Tibial artery (tissue), 4 donors: ENCODE measurements around the gene SHC2.
"Not testable (repeated sequence)": the region's sequence is repeated elsewhere in the genome, so short reads cannot be mapped to it uniquely, and the experiment has no call there.

Experiments
- DNase-seq, 2 donors: peaks; one replicate each; pipeline ENCODE4 v3.0.0-alpha.2; 2019
- H3K27ac ChIP-seq, 2 donors: fragments of 200-600 bp; sonication (generic) in 1 of 2; 1 replicate in 1 of 2; 2 replicates in 1 of 2; pipeline ENCODE4 v1.5.1; 2018 to 2019; ENCODE audit warnings: mild to moderate bottlenecking in 1 of 2
- H3K27me3 ChIP-seq, 2 donors: fragments of 200-600 bp; sonication (generic) in 1 of 2; one replicate each; pipeline versions ENCODE4 v1.5.1 to v1.6.0; 2016 to 2019
- H3K36me3 ChIP-seq, 3 donors: fragments of 200-600 bp; sonication (generic) in 2 of 3; one replicate each; pipeline ENCODE4 v1.5.1; 2016 to 2019; ENCODE audit warnings: mild to moderate bottlenecking in 2 of 3
- H3K4me1 ChIP-seq, 4 donors: fragments of 200-600 bp; sonication (generic) in 2 of 4; 1 replicate in 3 of 4; 2 replicates in 1 of 4; pipeline ENCODE4 v1.5.1; 2016 to 2019
- H3K4me3 ChIP-seq, 2 donors: fragments of 200-600 bp; sonication (generic) in 1 of 2; 1 replicate in 1 of 2; 2 replicates in 1 of 2; pipeline ENCODE4 v1.5.1; 2018 to 2019; ENCODE audit warnings: mild to moderate bottlenecking in 2 of 2
- H3K9me3 ChIP-seq, 3 donors: fragments of 200-600 bp; sonication (generic) in 1 of 3; one replicate each; pipeline ENCODE4 v1.5.1; 2016 to 2019
- intact Hi-C: fragments of 100-400 bp; cut with DNase I; formaldehyde crosslinking; loops from one replicate; pipeline ENCODE4 v1.15.0; 2023; ENCODE audit warnings: low total_unique reads
- TF ChIP-seq, protein P1 (sequence below), 2 experiments: fragments of 200-600 bp in 1 of 2; fragments of 450-650 bp in 1 of 2; IDR thresholded peaks; one replicate each; pipeline ENCODE4 v1.5.1; 2017 to 2019; ENCODE audit warnings: antibody characterized with exemption in 2 of 2, mild to moderate bottlenecking in 1 of 2, moderate library complexity in 1 of 2

SHC2 gene

DNA sequence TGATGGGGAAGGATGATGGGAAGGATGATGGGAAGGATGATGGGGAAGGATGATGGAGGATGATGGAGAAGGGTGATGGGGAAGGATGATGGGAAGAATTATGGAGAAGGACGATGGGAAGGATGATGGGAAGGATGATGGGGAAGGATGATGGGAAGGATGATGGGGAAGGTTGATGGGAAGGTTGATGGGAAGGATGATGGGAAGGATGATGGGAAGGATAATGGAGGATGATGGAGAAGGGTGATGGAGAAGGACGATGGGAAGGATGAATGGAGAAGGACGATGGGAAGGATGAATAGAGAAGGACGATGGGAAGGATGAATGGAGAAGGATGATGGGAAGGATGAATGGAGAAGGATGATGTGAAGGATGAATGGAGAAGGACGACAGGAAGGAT, 65.4 kb downstream of the SHC2 start:
- no peak overlapping the region for H3K4me3 ChIP-seq
- no peak overlapping the region for H3K27ac ChIP-seq
- H3K36me3 ChIP-seq: no peaks in the 10 kb centered on the region
- H3K9me3 ChIP-seq: no peaks in the 10 kb centered on the region
- intact Hi-C loops: no loop called here
- H3K4me1 ChIP-seq: no peaks in the 10 kb centered on the region
- DNase-seq: no peak
- TF ChIP-seq, protein P1, sequence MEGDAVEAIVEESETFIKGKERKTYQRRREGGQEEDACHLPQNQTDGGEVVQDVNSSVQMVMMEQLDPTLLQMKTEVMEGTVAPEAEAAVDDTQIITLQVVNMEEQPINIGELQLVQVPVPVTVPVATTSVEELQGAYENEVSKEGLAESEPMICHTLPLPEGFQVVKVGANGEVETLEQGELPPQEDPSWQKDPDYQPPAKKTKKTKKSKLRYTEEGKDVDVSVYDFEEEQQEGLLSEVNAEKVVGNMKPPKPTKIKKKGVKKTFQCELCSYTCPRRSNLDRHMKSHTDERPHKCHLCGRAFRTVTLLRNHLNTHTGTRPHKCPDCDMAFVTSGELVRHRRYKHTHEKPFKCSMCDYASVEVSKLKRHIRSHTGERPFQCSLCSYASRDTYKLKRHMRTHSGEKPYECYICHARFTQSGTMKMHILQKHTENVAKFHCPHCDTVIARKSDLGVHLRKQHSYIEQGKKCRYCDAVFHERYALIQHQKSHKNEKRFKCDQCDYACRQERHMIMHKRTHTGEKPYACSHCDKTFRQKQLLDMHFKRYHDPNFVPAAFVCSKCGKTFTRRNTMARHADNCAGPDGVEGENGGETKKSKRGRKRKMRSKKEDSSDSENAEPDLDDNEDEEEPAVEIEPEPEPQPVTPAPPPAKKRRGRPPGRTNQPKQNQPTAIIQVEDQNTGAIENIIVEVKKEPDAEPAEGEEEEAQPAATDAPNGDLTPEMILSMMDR (IDR thresholded peaks at IDR 0.05): no peak
- H3K27me3 ChIP-seq: peaks cover 0 to 8% of the 10 kb centered on the region in 2 donors

DNA sequence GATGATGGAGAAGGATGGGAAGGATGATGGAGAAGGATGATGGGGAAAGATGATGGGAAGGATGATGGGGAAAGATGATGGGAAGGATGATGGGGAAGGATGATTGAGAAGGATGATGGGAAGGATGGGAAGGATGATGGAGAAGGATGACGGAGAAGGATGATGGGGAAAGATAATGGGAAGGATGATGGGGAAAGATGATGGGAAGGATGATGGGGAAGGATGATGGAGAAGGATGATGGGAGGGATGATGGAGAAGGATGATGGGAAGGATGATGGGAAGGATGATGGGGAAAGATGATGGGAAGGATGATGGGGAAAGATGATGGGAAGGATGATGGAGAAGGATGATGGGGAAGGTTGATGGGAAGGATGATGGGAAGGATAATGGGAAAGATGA, 66.0 kb downstream of the SHC2 start:
- H3K27ac ChIP-seq, H3K4me1 ChIP-seq, H3K36me3 ChIP-seq, H3K4me3 ChIP-seq, DNase-seq, H3K9me3 ChIP-seq, intact Hi-C loops: not testable (repeated sequence)
- H3K27me3 ChIP-seq: peaks cover 0 to 14% of the 10 kb centered on the region in 2 donors

DNA sequence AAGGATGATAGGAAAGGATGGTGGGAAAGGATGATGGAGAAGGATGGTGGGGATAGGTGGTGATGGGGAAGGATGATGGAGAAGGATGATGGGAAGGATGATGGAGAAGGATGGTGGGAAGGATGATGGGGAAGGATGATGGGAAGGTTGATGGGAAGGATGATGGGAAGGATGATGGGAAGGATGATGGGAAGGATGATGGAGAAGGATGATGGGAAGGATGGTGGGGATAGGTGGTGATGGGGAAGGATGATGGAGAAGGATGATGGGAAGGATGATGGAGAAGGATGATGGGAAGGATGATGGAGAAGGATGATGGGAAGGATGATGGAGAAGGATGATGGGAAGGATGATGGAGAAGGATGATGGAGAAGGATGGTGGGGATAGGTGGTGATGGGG, 67.3 kb downstream of the SHC2 start:
- H3K4me1 ChIP-seq, H3K9me3 ChIP-seq, H3K27ac ChIP-seq, H3K4me3 ChIP-seq, intact Hi-C loops, DNase-seq, H3K36me3 ChIP-seq: not testable (repeated sequence)
- peaks cover 0 to 20% of the 10 kb centered on the region in 2 donors for H3K27me3 ChIP-seq

DNA sequence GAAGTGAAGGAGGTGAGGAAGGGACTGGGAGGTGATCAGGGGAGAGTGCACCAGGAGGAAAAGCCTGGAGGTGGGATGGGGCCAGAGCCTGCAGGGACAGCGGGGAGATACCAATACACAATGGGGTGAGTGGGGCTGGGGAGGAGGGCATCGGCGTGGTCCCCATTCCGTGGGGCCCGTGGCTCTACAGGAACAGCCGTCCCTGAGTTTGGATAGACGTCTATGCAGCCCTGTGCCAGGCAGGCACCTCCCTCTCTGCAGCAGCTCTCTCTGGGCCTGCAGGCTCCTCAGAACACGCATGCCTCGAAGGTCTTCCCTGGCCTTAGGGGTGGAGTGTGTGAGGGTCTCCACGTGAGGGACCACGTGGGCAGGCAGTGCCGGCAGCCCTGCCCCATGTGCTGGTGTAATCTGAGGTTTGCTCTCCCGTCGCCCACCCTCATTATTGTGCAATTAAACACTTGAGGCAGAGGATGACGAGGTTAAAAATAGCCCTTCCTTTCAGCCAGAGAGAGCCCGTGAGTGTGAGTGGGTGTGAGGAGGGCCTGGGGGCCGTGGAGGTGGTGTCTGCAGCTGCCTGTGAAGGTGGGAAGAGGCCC, 68.4 kb downstream of the SHC2 start:
- Histone ChIP-seq H3K4me3 (no peak overlapping the region), H3K36me3 (no peaks in the 10 kb centered on the region), H3K9me3 (no peaks in the 10 kb centered on the region), H3K27me3 (peaks cover 0 to 29% of the 10 kb centered on the region in 2 donors), H3K27ac (no peak overlapping the region), H3K4me1 (no peaks in the 10 kb centered on the region)
- no peak for DNase-seq
- intact Hi-C loops: no loop called here
- TF ChIP-seq, protein P1 (IDR thresholded peaks at IDR 0.05): no peak

DNA sequence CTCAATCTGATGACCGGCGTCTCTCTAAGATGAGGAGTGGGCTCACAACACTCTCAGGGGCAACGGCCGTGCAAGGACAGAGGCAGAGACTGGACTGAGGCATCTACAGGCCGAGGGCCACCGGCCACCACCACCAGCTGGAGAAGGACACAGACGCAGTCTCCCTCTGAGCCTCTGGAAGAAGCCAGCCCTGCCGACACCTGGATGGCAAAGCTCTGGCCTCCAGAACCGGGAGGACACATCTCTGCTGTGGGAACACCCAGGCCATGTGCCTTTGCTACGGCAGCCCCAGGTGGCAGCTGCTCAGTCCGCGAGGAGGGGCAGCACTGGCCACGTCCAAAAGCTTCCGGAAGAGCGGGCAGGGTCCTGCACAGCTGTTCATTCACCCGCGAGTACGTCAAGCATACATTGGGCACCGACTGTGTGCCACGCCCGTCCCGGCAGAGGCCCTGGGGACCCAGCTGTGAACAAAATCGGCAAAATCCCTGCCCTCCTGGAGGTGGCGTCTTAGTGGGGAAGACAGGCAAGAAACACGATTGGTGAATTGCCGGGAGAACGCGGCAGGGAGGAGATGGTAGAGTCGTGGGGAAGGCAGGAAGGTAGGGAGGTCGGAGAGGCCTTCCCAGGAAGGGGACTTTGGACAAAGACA, 69.0 kb downstream of the SHC2 start:
- no peaks in the 10 kb centered on the region for H3K9me3 ChIP-seq
- H3K27me3 ChIP-seq: peaks cover 0 to 29% of the 10 kb centered on the region in 2 donors
- intact Hi-C loops: no loop called here
- no peak overlapping the region for H3K27ac ChIP-seq
- no peaks in the 10 kb centered on the region for H3K36me3 ChIP-seq
- TF ChIP-seq, protein P1 (IDR thresholded peaks at IDR 0.05): no peak
- H3K4me3 ChIP-seq: no peak overlapping the region
- H3K4me1 ChIP-seq: no peaks in the 10 kb centered on the region
- DNase-seq: no peak

DNA sequence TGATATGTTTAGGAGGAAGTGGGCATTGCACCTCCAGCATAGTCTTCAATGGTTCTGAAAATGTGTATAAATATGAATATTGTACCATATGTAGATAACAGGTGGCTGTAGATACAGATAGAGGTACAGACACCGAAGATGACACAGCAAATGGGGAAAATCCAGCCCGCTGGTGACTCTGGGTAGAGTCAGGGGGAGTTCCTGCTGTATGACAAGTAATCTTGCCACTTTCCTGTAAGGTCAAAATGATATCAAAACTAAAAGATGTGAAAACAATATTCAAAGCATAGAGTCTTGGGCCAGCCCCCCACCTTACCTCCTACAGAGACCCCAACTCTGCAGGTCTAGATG, 69.7 kb downstream of the SHC2 start:
- intact Hi-C loops: no loop called here
- peaks cover 0 to 29% of the 10 kb centered on the region in 2 donors for H3K27me3 ChIP-seq

More for the DNA sequence above, 69.7 kb downstream of the SHC2 start:
- H3K36me3 ChIP-seq: no peaks in the 10 kb centered on the region
- H3K27ac ChIP-seq: no peak overlapping the region
- H3K4me1 ChIP-seq: no peaks in the 10 kb centered on the region
- no peak for DNase-seq
- no peaks in the 10 kb centered on the region for H3K9me3 ChIP-seq
- no peak overlapping the region for H3K4me3 ChIP-seq
- TF ChIP-seq, protein P1 (IDR thresholded peaks at IDR 0.05): no peak
